HepG2 (cell line): ENCODE measurements around the gene CBLC. TPM values are rescaled to one million over a fixed set of nuclear protein-coding genes. Genes with fewer than 3 reads are reported as not detected.

Experiments
- ATF2 ChIP-seq: sonication (generic); formaldehyde crosslinking; IDR thresholded peaks from 2 replicates; pipeline ENCODE4 v1.4.0; 2020; ENCODE audit warnings: missing genetic modification reagents
- FOXA3 ChIP-seq: IDR thresholded peaks from 2 replicates; pipeline ENCODE4 v1.6.1; 2016; ENCODE audit warnings: missing genetic modification reagents, missing compliant biosample characterization
- HDAC1 ChIP-seq: sonication (generic); formaldehyde crosslinking; IDR thresholded peaks from 2 replicates; pipeline ENCODE4 v1.5.1; 2020; ENCODE audit warnings: mild to moderate bottlenecking, missing genetic modification reagents
- KDM6A ChIP-seq: IDR thresholded peaks from 2 replicates; pipeline ENCODE4 v1.6.1; 2016; ENCODE audit warnings: low read depth
- MAX ChIP-seq: IDR thresholded peaks from 2 replicates; pipeline ENCODE4 v1.6.1; 2012; ENCODE audit warnings: inconsistent platforms
- MIER3 ChIP-seq: IDR thresholded peaks from 2 replicates; pipeline ENCODE4 v1.6.1; 2016; ENCODE audit warnings: missing compliant biosample characterization, borderline replicate concordance
- MTA1 ChIP-seq: sonication (generic); formaldehyde crosslinking; IDR thresholded peaks from 2 replicates; pipeline ENCODE4 v1.4.0; 2020; ENCODE audit warnings: missing genetic modification reagents, mild to moderate bottlenecking, borderline replicate concordance
- NR2F2 ChIP-seq: IDR thresholded peaks from 2 replicates; pipeline ENCODE4 v1.6.1; 2012; ENCODE audit warnings: low read depth, inconsistent platforms, borderline replicate concordance
- NRL ChIP-seq: sonication (generic); formaldehyde crosslinking; IDR thresholded peaks from 2 replicates; pipeline ENCODE4 v1.5.0; 2020; ENCODE audit warnings: missing genetic modification reagents, mild to moderate bottlenecking, moderate library complexity, borderline replicate concordance
- SMAD9 ChIP-seq: sonication (generic); formaldehyde crosslinking; IDR thresholded peaks from 2 replicates; pipeline ENCODE4 v1.5.1; 2020; ENCODE audit warnings: mild to moderate bottlenecking, missing genetic modification reagents
- TBX2 ChIP-seq: sonication (generic); formaldehyde crosslinking; IDR thresholded peaks from 2 replicates; pipeline ENCODE4 v1.5.0; 2020; ENCODE audit warnings: missing genetic modification reagents, mild to moderate bottlenecking, borderline replicate concordance
- TRIM24 ChIP-seq: sonication (generic); formaldehyde crosslinking; IDR thresholded peaks from 2 replicates; pipeline ENCODE4 v1.8.0; 2022; ENCODE audit warnings: mild to moderate bottlenecking, missing genetic modification reagents
- ZNF431 ChIP-seq: sonication (generic); formaldehyde crosslinking; IDR thresholded peaks from 2 replicates; pipeline ENCODE4 v1.9.0; 2022; ENCODE audit warnings: missing genetic modification reagents, low read depth, mild to moderate bottlenecking, borderline replicate concordance
- ZNF503 ChIP-seq: sonication (generic); formaldehyde crosslinking; IDR thresholded peaks from 2 replicates; pipeline ENCODE4 v1.4.0; 2020; ENCODE audit warnings: missing genetic modification reagents
- polyA plus RNA-seq, 8 experiments: library from polyadenylated mRNA; depleted of rRNA in 3 of 8; stranded (reverse) in 7 of 8; unstranded in 1 of 8; fragments of >200 nt; fragmentation: Illumina TruSeq in 4 of 8; extraction: Trizol in 4 of 8; gene quantifications; 2 replicates each; pipeline versions ENCODE4 v1.2.1 to v1.2.3, GENCODE V29; 2011 to 2016; ENCODE audit warnings: low read depth in 4 of 8, missing spikeins in 1 of 8, mixed read lengths in 1 of 8; ENCODE audit not compliant: insufficient read depth in 1 of 8
- total RNA-seq, 5 experiments: library from RNA; depleted of rRNA; stranded (reverse); fragments of >200 nt; fragmentation: Illumina TruSeq; extraction: Trizol; gene quantifications; 2 replicates each; pipeline ENCODE4 v1.2.3, GENCODE V29; 2016; ENCODE audit warnings: low read depth in 1 of 5
- TF ChIP-seq, protein P1 (sequence below): sonication (generic); formaldehyde crosslinking; IDR thresholded peaks from 2 replicates; pipeline ENCODE4; 2020; ENCODE audit warnings: missing genetic modification reagents, mild to moderate bottlenecking, borderline replicate concordance
- TF ChIP-seq, protein P2 (sequence below), 2 experiments: sonication (generic) in 1 of 2; formaldehyde crosslinking in 1 of 2; IDR thresholded peaks; 2 replicates each; pipeline versions ENCODE4 v1.6.1 to v1.9.0; 2014 to 2022; ENCODE audit warnings: antibody characterized with exemption in 1 of 2, borderline replicate concordance in 1 of 2, inconsistent platforms in 1 of 2, low read depth in 1 of 2, missing genetic modification reagents in 1 of 2

CBLC gene
- total and polyA plus RNA-seq, 2 of the 13 experiments (the other 11 are each of a cell fraction or from before 2014, with no cell fraction given) = 1.8 to 2.6 TPM

DNA sequence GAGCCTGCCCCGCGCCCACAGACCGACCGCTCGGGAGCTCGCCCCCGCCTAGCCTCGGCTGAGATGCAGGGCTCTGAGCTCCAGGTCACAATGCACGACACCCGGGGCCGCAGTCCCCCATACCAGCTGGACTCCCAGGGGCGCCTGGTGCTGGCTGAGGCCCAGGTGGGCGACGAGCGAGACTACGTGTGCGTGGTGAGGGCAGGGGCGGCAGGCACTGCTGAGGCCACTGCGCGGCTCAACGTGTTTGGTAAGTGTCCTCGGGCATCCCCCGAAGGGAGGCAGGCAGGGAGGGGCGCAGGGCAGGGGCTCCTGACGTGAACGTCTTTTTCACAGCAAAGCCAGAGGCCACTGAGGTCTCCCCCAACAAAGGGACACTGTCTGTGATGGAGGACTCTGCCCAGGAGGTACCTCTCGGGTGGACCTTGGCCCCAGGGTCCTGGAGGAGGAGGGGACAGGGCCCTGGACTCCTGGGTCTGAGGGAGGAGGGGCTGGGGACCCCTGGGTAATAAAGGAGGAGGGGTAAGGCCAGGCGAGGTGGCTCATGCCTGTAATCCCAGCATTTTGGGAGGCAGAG lies 34.5 kb downstream of the CBLC start (continued):
- TF ChIP-seq ZNF503 (CRISPR knock-in tag) = no peak
- TF ChIP-seq MAX = peak; percentile 63
- no peak for TF ChIP-seq ATF2 (CRISPR knock-in tag)
- peak; percentile 38; the same call in 1 of the 2 replicates for TF ChIP-seq FOXA3 (CRISPR knock-in tag)
- TF ChIP-seq, protein P1, sequence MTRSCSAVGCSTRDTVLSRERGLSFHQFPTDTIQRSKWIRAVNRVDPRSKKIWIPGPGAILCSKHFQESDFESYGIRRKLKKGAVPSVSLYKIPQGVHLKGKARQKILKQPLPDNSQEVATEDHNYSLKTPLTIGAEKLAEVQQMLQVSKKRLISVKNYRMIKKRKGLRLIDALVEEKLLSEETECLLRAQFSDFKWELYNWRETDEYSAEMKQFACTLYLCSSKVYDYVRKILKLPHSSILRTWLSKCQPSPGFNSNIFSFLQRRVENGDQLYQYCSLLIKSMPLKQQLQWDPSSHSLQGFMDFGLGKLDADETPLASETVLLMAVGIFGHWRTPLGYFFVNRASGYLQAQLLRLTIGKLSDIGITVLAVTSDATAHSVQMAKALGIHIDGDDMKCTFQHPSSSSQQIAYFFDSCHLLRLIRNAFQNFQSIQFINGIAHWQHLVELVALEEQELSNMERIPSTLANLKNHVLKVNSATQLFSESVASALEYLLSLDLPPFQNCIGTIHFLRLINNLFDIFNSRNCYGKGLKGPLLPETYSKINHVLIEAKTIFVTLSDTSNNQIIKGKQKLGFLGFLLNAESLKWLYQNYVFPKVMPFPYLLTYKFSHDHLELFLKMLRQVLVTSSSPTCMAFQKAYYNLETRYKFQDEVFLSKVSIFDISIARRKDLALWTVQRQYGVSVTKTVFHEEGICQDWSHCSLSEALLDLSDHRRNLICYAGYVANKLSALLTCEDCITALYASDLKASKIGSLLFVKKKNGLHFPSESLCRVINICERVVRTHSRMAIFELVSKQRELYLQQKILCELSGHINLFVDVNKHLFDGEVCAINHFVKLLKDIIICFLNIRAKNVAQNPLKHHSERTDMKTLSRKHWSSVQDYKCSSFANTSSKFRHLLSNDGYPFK = peak; percentile 12; the same call in 1 of the 2 replicates
- TF ChIP-seq TRIM24 (CRISPR knock-in tag) = no peak
- TF ChIP-seq ZNF431 = 0 out of 2 replicates have a peak, but pooled peaks have one; percentile 17
- TF ChIP-seq NR2F2 = peak; percentile 62; the same call in 1 of the 2 replicates
- peak; percentile 98 for TF ChIP-seq MTA1 (CRISPR knock-in tag)
- TF ChIP-seq SMAD9 (CRISPR knock-in tag) = no peak
- peak; percentile 62 for TF ChIP-seq TBX2 (CRISPR knock-in tag)
- peak; percentile 60; the same call in 1 of the 2 replicates for TF ChIP-seq MIER3 (CRISPR knock-in tag)
- TF ChIP-seq, protein P2, sequence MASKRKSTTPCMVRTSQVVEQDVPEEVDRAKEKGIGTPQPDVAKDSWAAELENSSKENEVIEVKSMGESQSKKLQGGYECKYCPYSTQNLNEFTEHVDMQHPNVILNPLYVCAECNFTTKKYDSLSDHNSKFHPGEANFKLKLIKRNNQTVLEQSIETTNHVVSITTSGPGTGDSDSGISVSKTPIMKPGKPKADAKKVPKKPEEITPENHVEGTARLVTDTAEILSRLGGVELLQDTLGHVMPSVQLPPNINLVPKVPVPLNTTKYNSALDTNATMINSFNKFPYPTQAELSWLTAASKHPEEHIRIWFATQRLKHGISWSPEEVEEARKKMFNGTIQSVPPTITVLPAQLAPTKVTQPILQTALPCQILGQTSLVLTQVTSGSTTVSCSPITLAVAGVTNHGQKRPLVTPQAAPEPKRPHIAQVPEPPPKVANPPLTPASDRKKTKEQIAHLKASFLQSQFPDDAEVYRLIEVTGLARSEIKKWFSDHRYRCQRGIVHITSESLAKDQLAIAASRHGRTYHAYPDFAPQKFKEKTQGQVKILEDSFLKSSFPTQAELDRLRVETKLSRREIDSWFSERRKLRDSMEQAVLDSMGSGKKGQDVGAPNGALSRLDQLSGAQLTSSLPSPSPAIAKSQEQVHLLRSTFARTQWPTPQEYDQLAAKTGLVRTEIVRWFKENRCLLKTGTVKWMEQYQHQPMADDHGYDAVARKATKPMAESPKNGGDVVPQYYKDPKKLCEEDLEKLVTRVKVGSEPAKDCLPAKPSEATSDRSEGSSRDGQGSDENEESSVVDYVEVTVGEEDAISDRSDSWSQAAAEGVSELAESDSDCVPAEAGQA (IDR thresholded peaks at IDR 0.05; ENCODE audit: low read depth) = peak; percentile 47; the same call in 1 of the 2 replicates
- TF ChIP-seq, protein P2 (CRISPR knock-in tag; IDR thresholded peaks at IDR 0.05; ENCODE audit: borderline replicate concordance) = no peak
- peak; percentile 42; the same call in 1 of the 2 replicates for TF ChIP-seq NRL (CRISPR knock-in tag)
- TF ChIP-seq HDAC1 = peak; percentile 83
- TF ChIP-seq KDM6A (CRISPR knock-in tag) = peak; percentile 67
